GM21423 (cell line): ENCODE data around the gene KNSTRN.
A peak's percentile ranks its signal among the peaks of the same experiment; 100 is the strongest.

ENCODE experiments used
- ATAC-seq: cut with Tn5 transposase; IDR thresholded peaks from one replicate; pipeline ENCODE4 v1.9.1; 2021; ENCODE audit warnings: mild to moderate bottlenecking, moderate library complexity; ENCODE audit not compliant: unreplicated experiment

Gene KNSTRN

GRCh38 chr15:40397688-40398412 lies 15.3 kb downstream of the KNSTRN start:
- ATAC-seq = no peak

- ATAC-seq = peak; percentile 68
Observed at GRCh38 chr15:40398413-40398873, 15.9 kb downstream of the KNSTRN start.

DNA sequence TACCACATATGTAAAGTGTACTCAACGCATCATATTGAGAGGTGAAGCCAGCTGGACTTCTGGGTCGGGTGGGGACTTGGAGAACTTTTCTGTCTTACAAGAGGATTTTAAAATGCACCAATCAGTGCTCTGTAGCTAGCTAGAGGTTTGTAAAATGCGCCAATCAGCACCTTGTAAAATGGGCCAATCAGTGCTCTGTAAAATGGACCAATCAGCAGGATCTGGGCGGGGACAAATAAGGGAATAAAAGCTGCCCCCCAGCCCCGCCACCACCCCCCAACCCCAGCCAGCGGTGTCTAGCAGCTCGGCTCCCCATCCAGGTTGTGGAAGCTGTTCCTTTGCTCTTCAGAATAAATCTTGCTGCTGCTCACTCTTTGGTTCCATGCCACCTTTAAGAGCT lies 16.8 kb downstream of the KNSTRN start:
- ATAC-seq = no peak

GRCh38 chr15:40405501-40406381 lies 23.2 kb downstream of the KNSTRN start, which contains the start of gene IVD:
IVD (plus strand) TSS chr15:40405795; CDS start chr15:40405828, 33 bp downstream.
- ATAC-seq = peak; percentile 81

- ATAC-seq = peak; percentile 46
Observed at GRCh38 chr15:40407330-40407990, 24.9 kb downstream of the KNSTRN start.

- no peak for ATAC-seq
Observed at GRCh38 chr15:40409366-40409765, 26.8 kb downstream of the KNSTRN start.

GRCh38 chr15:40410476-40410875 lies 28.0 kb downstream of the KNSTRN start:
- ATAC-seq = no peak

DNA sequence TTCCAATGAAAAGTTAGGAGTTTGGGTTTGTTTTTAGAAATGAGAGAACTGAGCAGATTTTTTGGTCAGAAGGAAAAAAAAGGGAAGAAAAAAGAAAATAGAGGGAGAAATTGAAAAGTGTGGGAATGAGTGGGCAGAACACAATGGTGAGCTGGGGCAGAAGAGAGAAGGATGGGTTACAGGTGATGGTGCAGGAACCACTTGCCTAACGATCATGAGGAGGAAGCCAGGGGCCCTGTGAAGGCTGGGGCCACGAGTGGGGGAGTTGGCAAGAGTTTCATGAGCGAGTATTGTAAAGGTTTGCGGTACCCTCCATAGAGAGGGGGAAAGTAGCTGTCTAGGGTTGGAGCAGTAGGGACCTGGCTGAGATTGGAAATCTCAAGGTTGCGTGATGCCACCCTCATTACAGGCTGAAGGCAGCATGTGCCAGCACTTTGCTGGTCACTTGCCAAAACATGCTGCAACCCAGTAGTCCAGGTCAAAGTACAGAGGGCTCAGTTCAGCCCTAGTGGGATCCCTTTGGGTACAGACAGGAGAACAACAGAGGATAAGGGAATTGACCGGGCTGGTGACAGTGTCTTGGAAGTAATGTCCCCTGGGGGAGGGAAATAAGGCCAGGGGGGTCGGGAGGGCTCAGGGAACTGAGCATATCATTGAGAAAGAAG lies 29.7 kb downstream of the KNSTRN start:
- no peak for ATAC-seq

GRCh38 chr15:40413036-40413435 lies 30.5 kb downstream of the KNSTRN start:
- ATAC-seq = no peak

DNA sequence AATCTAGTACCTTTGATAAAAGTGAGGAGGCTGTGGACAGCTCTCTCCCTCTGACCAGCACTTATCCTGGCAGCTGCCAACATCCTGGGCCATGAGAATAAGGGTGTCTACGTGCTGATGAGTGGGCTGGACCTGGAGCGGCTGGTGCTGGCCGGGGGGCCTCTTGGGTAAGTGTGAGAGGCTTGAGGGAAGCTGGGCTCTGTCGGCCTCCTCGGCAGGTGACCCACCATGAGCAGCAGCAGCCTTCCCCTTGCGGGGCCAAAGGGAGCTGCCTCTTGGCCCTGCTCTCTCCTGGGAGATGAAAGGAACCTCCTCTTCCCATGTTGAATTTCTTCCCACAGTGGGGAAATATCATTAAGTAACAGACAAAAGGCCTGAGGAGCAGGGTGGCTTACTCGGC lies 32.3 kb downstream of the KNSTRN start:
- ATAC-seq = no peak

GRCh38 chr15:40415226-40415625 lies 32.7 kb downstream of the KNSTRN start:
- no peak for ATAC-seq

- ATAC-seq = no peak
Observed at GRCh38 chr15:40416056-40416455, 33.5 kb downstream of the KNSTRN start.

DNA sequence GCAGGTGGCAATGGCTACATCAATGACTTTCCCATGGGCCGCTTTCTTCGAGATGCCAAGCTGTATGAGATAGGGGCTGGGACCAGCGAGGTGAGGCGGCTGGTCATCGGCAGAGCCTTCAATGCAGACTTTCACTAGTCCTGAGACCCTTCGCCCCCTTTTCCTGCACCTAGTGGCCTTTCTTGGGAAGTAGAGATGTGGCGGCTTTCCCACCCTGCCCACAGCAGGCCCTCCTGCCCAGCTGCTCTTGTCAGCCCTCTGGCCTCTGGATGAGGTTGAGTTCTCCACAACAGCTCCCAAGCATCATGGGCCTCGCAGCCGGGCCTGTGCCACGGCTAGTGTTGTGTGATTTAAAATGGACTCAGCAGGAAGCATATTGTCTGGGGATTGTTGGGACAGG lies 35.6 kb downstream of the KNSTRN start:
- no peak for ATAC-seq

DNA sequence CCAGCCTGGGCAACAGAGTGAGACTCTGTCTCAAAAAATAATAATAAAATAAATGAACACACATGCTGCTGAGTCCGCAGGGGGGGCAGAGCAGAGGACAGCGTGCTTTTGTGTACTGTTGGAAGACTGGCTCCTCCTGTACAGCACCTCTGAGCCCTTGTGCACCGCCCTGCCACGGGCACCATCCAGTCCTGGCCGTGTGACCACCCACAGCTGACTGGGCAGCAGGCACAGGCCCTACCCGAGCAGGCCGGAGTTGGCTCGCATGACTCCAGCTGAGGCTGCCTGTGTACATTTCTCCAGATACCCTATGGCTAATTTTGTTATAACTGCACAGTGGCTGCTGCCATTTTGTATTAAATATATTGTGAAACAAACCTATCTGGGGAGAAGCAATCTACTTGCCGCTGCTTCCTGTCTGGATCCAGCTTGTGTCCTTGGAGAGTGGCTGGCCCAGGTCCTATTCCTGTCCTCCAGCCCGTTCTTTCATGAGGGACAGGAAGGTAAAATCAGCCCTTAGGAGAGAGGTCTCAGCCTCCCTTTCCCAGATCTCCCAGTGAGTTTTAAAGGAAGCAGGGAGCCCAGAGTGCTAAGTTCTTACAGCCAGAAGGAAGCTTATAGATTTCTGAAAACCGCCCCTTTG lies 37.7 kb downstream of the KNSTRN start:
- no peak for ATAC-seq

DNA sequence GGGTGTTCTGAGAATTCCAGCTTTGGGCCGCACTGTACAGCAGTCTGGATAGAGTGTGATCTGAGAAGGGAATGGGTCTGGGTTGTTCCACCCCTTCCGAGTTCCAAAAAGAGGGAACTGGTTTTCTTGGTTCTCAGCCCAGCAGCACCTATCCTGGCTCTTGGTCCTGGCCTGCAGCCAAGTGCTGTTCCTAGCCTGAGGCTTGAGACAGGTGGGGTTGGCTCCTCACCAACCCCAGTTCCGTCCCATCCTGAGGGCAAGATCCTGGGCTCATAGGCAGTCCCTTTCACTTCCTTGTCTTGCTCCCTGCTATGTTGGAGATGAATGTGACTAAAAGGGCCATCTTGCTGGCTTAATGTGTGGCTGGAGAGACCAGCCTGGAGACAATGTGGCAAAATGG lies 38.3 kb downstream of the KNSTRN start:
- ATAC-seq = no peak

- ATAC-seq = peak; percentile 80
Observed at GRCh38 chr15:40421246-40422157, 39.0 kb downstream of the KNSTRN start.

- ATAC-seq = no peak
Observed at GRCh38 chr15:40424483-40425115, 42.1 kb downstream of the KNSTRN start.

DNA sequence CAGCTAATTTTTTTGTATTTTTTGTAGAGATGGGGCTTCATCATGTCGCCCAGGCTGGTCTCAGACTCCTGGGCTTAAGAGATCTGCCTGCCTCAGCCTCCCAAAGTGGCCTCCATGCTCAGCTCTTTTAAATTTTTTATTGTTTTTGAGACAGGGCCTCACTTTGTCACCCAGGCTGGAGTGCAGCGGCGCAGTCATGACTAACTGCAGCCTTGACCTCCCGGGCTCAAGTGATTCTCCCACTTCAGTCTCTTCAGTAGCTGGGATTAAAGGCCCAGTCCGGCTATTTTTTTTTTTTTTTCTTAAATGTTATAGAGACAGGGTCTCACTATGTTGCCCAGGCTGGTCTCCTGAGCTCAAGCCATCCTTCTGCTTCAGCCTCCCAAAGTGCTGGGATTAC lies 43.2 kb downstream of the KNSTRN start:
- no peak for ATAC-seq

DNA sequence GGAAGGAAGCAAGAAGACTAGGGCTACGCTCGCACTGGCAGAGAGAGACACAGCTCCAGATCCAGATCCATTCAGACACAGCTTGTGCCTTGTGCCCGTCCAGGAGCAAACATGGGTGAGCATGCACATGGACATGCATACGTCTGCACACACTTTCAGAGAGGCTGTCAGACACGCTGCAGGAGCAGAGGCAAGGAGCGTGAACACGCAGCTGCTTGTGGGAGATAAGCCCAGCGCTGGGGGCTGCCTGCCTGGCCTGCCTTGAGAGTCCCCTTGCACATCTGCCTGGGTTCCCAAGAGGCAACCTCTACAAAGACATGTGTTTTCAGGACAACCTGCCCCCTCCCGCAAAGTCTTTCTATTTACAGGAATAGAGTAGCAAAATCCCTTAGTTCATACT lies 44.7 kb downstream of the KNSTRN start:
- ATAC-seq = no peak
